Stimulated activated effector memory CD8-positive, alpha-beta T cell treated with anti-CD3 and anti-CD28 coated beads, Interleukin-12 subunit alpha, Interleukin-12 subunit beta, amount 100 ng/mL, for 72 hours (primary cell): ENCODE measurements around the gene PLEKHA7.
"Not testable (repeated sequence)": the region's sequence is repeated elsewhere in the genome, so short reads cannot be mapped to it uniquely, and the experiment has no call there.

ENCODE experiments used
- ATAC-seq: fragments of 150-1000 bp; cut with Tn5 transposase; 2 replicates; pipeline ENCODE4 v1.10.0; 2021
- DNase-seq, 2 donors: peaks; one replicate each; pipeline ENCODE4 v3.0.0; 2021 to 2022; ENCODE audit warnings: low spot score in 2 of 2
- H3K27ac Mint-ChIP-seq: one replicate; pipeline ENCODE4 v1.8.0; 2022; ENCODE audit warnings: mild to moderate bottlenecking, mixed read lengths
- H3K36me3 Mint-ChIP-seq: one replicate; pipeline ENCODE4 v1.8.0; 2022; ENCODE audit warnings: mild to moderate bottlenecking, mixed read lengths
- H3K4me1 Mint-ChIP-seq: one replicate; pipeline ENCODE4 v1.8.0; 2022; ENCODE audit warnings: mixed read lengths
- H3K4me3 Mint-ChIP-seq: one replicate; pipeline ENCODE4 v1.8.0; 2022; ENCODE audit warnings: mild to moderate bottlenecking, mixed read lengths
- H3K9me3 Mint-ChIP-seq: one replicate; pipeline ENCODE4 v1.8.0; 2022; ENCODE audit warnings: mixed read lengths

PLEKHA7 gene

GRCh38 chr11:16902182-16902581, 112.0 kb downstream of the PLEKHA7 start:
- peaks cover 14% of the 10 kb centered on the region for H3K36me3 Mint-ChIP-seq
- ATAC-seq, result peak; percentile 89
- peak overlapping the region; percentile 94 for H3K27ac Mint-ChIP-seq
- H3K4me3 Mint-ChIP-seq, result peak overlapping the region; percentile 59
- peak in 1 of 2 donors; percentile 12 for DNase-seq
- H3K4me1 Mint-ChIP-seq, result peaks cover 56% of the 10 kb centered on the region
- H3K9me3 Mint-ChIP-seq, result no peaks in the 10 kb centered on the region

GRCh38 chr11:16900491-16900890, 113.7 kb downstream of the PLEKHA7 start:
- Mint-ChIP-seq H3K4me3 (no peak overlapping the region), H3K36me3 (peaks cover 14% of the 10 kb centered on the region), H3K4me1 (peaks cover 52% of the 10 kb centered on the region), H3K27ac (no peak overlapping the region), H3K9me3 (no peaks in the 10 kb centered on the region)
- no peak for DNase-seq
- no peak for ATAC-seq

GRCh38 chr11:16899708-16900303, 114.4 kb downstream of the PLEKHA7 start:
- H3K27ac Mint-ChIP-seq, result no peak overlapping the region
- H3K9me3 Mint-ChIP-seq, result no peaks in the 10 kb centered on the region
- no peak for DNase-seq
- no peak for ATAC-seq
- H3K4me3 Mint-ChIP-seq, result no peak overlapping the region
- H3K36me3 Mint-ChIP-seq, result peaks cover 14% of the 10 kb centered on the region
- H3K4me1 Mint-ChIP-seq, result peaks cover 52% of the 10 kb centered on the region

- Mint-ChIP-seq H3K4me3 (no peak overlapping the region), H3K9me3 (no peaks in the 10 kb centered on the region), H3K27ac (peak overlapping the region; percentile 16), H3K4me1 (peaks cover 44% of the 10 kb centered on the region), H3K36me3 (peaks cover 14% of the 10 kb centered on the region)
- no peak for ATAC-seq
- no peak for DNase-seq
These were observed 115.8 kb downstream of the PLEKHA7 start for GRCh38 chr11:16898274-16898985.

- Mint-ChIP-seq H3K36me3 (peaks cover 6% of the 10 kb centered on the region), H3K4me1 (peaks cover 36% of the 10 kb centered on the region), H3K27ac (no peak overlapping the region), H3K4me3 (no peak overlapping the region), H3K9me3 (no peaks in the 10 kb centered on the region)
- DNase-seq (no peak), ATAC-seq (no peak)
These were observed 116.6 kb downstream of the PLEKHA7 start for GRCh38 chr11:16897470-16898061.

- H3K4me1 Mint-ChIP-seq, result peaks cover 29% of the 10 kb centered on the region
- ATAC-seq (no peak), DNase-seq (no peak)
- peak overlapping the region; percentile 53 for H3K27ac Mint-ChIP-seq
- H3K4me3 Mint-ChIP-seq, result no peak overlapping the region
- H3K9me3 Mint-ChIP-seq, result no peaks in the 10 kb centered on the region
- H3K36me3 Mint-ChIP-seq, result no peaks in the 10 kb centered on the region
These were observed 117.3 kb downstream of the PLEKHA7 start for GRCh38 chr11:16896729-16897469.

GRCh38 chr11:16895306-16895705, 118.9 kb downstream of the PLEKHA7 start:
- Mint-ChIP-seq H3K9me3 (no peaks in the 10 kb centered on the region), H3K36me3 (no peaks in the 10 kb centered on the region), H3K4me3 (no peak overlapping the region), H3K4me1 (peaks cover 18% of the 10 kb centered on the region), H3K27ac (no peak overlapping the region)
- DNase-seq, result no peak
- ATAC-seq, result no peak

- Mint-ChIP-seq H3K36me3 (no peaks in the 10 kb centered on the region), H3K9me3 (peaks cover 6% of the 10 kb centered on the region), H3K4me1 (peaks cover 17% of the 10 kb centered on the region), H3K27ac (no peak overlapping the region), H3K4me3 (no peak overlapping the region)
- ATAC-seq (no peak), DNase-seq (no peak)
These were observed 120.7 kb downstream of the PLEKHA7 start for GRCh38 chr11:16893456-16894066.

GRCh38 chr11:16891964-16892363, 122.2 kb downstream of the PLEKHA7 start:
- H3K36me3 Mint-ChIP-seq, result no peaks in the 10 kb centered on the region

GRCh38 chr11:16891165-16891564, 123.0 kb downstream of the PLEKHA7 start:
- ATAC-seq (no peak), DNase-seq (no peak)
- H3K4me1 Mint-ChIP-seq, result peaks cover 5% of the 10 kb centered on the region
- H3K4me3 Mint-ChIP-seq, result no peak overlapping the region
- no peaks in the 10 kb centered on the region for H3K36me3 Mint-ChIP-seq
- no peak overlapping the region for H3K27ac Mint-ChIP-seq
- H3K9me3 Mint-ChIP-seq, result peaks cover 6% of the 10 kb centered on the region

More at GRCh38 chr11:16891964-16892363, 122.2 kb downstream of the PLEKHA7 start:
- H3K4me1 Mint-ChIP-seq, result peaks cover 5% of the 10 kb centered on the region
- peaks cover 6% of the 10 kb centered on the region for H3K9me3 Mint-ChIP-seq
- ATAC-seq (no peak), DNase-seq (no peak)
- H3K27ac Mint-ChIP-seq, result no peak overlapping the region
- no peak overlapping the region for H3K4me3 Mint-ChIP-seq

GRCh38 chr11:16890442-16890841, 123.8 kb downstream of the PLEKHA7 start:
- no peak overlapping the region for H3K4me3 Mint-ChIP-seq
- H3K9me3 Mint-ChIP-seq, result peaks cover 6% of the 10 kb centered on the region
- DNase-seq, result no peak
- H3K36me3 Mint-ChIP-seq, result no peaks in the 10 kb centered on the region
- peaks cover 5% of the 10 kb centered on the region for H3K4me1 Mint-ChIP-seq
- no peak for ATAC-seq
- no peak overlapping the region for H3K27ac Mint-ChIP-seq

GRCh38 chr11:16889905-16890304, 124.3 kb downstream of the PLEKHA7 start:
- no peak overlapping the region for H3K27ac Mint-ChIP-seq
- no peak for DNase-seq
- no peak for ATAC-seq
- no peak overlapping the region for H3K4me3 Mint-ChIP-seq
- H3K36me3 Mint-ChIP-seq, result no peaks in the 10 kb centered on the region
- peaks cover 6% of the 10 kb centered on the region for H3K9me3 Mint-ChIP-seq
- peaks cover 5% of the 10 kb centered on the region for H3K4me1 Mint-ChIP-seq

GRCh38 chr11:16889010-16889409, 125.2 kb downstream of the PLEKHA7 start:
- not testable (repeated sequence) for H3K9me3 Mint-ChIP-seq, H3K4me3 Mint-ChIP-seq, H3K36me3 Mint-ChIP-seq, H3K4me1 Mint-ChIP-seq, DNase-seq, ATAC-seq, H3K27ac Mint-ChIP-seq

GRCh38 chr11:16887887-16888286, 126.3 kb downstream of the PLEKHA7 start:
- H3K36me3 Mint-ChIP-seq, H3K9me3 Mint-ChIP-seq, H3K4me3 Mint-ChIP-seq, ATAC-seq, DNase-seq, H3K27ac Mint-ChIP-seq: not testable (repeated sequence)
- peaks cover 12% of the 10 kb centered on the region for H3K4me1 Mint-ChIP-seq

GRCh38 chr11:16883174-16883573, 131.0 kb downstream of the PLEKHA7 start:
- no peak overlapping the region for H3K27ac Mint-ChIP-seq
- H3K4me1 Mint-ChIP-seq, result peaks cover 13% of the 10 kb centered on the region
- no peaks in the 10 kb centered on the region for H3K9me3 Mint-ChIP-seq
- no peaks in the 10 kb centered on the region for H3K36me3 Mint-ChIP-seq
- H3K4me3 Mint-ChIP-seq, result no peak overlapping the region
- DNase-seq (no peak), ATAC-seq (no peak)
